Uterus (tissue), 2 donors: ENCODE measurements around the gene TMEM59L.

ENCODE experiments used
- POLR2A ChIP-seq, 2 donors: fragments of 450-650 bp; IDR thresholded peaks; one replicate each; pipeline ENCODE4 v1.6.1; 2016; ENCODE audit warnings: antibody characterized with exemption in 2 of 2, mild to moderate bottlenecking in 1 of 2, moderate library complexity in 1 of 2
- TF ChIP-seq, protein P1 (sequence below), 4 experiments: fragments of 200-600 bp in 2 of 4; fragments of 450-650 bp in 2 of 4; sonication (generic) in 2 of 4; IDR thresholded peaks; one replicate each; pipeline ENCODE4 v1.5.1; 2016 to 2019; ENCODE audit warnings: antibody characterized with exemption in 4 of 4, mild to moderate bottlenecking in 2 of 4, moderate library complexity in 1 of 4

DNA sequence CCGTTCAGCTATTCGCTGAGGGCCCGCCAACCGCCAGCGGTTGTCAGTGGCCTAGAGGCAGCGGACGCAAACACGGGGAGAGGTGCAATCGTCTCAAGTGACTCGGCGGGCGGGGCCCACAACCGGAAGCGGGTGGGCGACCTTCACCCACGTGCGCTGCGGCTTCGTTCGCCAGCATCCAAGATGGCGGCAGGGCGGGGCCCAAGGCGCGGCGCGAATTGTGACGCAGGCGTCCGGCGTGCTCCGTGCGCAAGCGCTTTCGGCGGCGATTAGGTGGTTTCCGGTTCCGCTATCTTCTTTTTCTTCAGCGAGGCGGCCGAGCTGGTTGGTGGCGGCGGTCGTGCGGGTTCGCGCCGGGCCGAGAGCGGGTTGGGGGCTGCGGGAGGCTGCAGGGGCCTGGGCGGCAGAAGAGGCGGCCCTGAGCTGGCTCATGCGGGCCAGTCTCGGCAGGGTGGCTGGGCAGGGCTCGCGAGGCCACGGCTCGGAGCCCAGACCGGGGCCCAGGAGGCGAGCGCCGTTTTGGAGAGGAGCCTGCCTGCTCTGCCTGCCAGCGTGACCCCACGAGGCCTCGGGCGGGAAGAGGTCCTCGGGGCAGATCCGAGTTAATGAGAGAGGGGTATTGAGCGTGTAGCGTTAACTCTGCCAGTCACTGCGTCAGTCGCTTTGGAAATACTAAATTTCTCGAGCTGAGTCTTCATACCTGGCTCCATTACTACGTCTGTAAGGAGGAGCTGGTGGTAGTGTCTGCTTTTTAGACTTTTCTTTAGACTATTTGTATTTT lies 40.9 kb upstream of the TMEM59L start, which contains the start of gene UBA52:
- TF ChIP-seq POLR2A (IDR thresholded peaks at IDR 0.05): peak; percentile 85 to 95
- TF ChIP-seq, protein P1, sequence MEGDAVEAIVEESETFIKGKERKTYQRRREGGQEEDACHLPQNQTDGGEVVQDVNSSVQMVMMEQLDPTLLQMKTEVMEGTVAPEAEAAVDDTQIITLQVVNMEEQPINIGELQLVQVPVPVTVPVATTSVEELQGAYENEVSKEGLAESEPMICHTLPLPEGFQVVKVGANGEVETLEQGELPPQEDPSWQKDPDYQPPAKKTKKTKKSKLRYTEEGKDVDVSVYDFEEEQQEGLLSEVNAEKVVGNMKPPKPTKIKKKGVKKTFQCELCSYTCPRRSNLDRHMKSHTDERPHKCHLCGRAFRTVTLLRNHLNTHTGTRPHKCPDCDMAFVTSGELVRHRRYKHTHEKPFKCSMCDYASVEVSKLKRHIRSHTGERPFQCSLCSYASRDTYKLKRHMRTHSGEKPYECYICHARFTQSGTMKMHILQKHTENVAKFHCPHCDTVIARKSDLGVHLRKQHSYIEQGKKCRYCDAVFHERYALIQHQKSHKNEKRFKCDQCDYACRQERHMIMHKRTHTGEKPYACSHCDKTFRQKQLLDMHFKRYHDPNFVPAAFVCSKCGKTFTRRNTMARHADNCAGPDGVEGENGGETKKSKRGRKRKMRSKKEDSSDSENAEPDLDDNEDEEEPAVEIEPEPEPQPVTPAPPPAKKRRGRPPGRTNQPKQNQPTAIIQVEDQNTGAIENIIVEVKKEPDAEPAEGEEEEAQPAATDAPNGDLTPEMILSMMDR (IDR thresholded peaks at IDR 0.05): peak in 2 of 4 experiments; percentile 19 to 21
